ENCODE data around the gene BABAM2.
"Not testable (repeated sequence)": the region's sequence is repeated elsewhere in the genome, so short reads cannot be mapped to it uniquely, and the experiment has no call there.

The BABAM2 gene

DNA sequence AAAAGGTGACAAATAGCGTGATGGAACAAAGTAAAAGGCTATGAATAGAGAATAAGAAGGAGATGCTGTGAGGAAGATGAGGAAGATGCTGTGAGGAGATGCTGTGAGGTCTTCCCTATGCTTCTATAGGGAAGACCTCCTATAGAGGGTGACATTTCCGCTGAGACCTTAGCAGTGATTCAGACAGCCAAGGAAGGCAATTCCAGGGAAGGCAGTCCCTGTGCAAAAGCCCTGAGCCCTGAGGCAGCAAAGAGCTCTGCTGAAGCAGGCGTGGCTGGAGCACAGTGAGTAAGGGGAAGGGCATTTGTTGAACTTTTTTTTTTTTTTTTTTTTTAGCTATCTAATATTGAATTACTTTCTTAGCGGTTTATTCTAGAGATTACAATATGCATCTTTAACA lies 359.5 kb downstream of the BABAM2 start:
- DNase-seq (ENCODE audit: low spot score): no peak

GRCh38 chr2:28251337-28251736 lies 360.8 kb downstream of the BABAM2 start:
- no peak for DNase-seq (ENCODE audit: low spot score)

GRCh38 chr2:28252311-28252710 lies 361.8 kb downstream of the BABAM2 start:
- no peak for DNase-seq (ENCODE audit: low spot score)

GRCh38 chr2:28253543-28253942 lies 363.0 kb downstream of the BABAM2 start:
- DNase-seq (ENCODE audit: low spot score): no peak

DNA sequence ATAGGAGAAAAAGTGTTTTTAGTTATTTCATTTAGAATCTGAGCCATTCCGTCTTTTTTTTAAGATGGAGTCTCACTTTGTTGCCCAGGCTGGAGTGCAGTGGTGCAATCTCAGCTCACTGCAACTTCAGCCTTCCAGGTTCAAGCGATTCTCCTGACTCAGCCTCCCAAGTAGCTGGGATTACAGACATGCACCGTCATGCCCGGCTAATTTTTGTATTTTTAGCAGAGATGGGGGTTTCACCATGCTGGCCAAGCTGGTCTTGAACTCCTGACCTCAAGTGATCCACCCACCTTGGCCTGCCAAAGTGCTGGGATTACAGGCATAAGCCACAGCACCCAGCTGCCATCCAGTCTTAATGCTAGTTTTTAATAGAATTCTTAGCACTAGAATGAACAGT lies 364.7 kb downstream of the BABAM2 start:
- DNase-seq (ENCODE audit: low spot score): not testable (repeated sequence)

- DNase-seq (ENCODE audit: low spot score): no peak
Measured at GRCh38 chr2:28257182-28257581, 366.7 kb downstream of the BABAM2 start.

DNA sequence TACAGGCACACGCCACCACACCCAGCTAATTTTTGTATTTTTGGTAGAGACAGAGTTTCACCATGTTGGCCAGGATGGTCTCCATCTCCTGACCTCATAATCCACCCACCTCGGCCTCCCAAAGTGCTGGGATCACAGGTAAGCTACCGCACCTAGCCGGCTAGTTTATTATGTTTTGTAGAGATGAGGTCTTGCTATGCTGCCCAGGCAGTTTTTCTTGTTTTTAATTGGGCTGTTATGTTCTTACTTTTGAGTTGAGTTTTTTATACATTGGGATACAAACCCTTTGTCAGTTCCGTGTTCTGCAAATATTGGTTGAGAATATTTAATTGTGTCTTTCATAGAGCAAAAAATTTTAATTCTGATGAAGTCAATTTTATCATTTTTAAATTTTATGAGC lies 368.7 kb downstream of the BABAM2 start:
- DNase-seq (ENCODE audit: low spot score): not testable (repeated sequence)

DNA sequence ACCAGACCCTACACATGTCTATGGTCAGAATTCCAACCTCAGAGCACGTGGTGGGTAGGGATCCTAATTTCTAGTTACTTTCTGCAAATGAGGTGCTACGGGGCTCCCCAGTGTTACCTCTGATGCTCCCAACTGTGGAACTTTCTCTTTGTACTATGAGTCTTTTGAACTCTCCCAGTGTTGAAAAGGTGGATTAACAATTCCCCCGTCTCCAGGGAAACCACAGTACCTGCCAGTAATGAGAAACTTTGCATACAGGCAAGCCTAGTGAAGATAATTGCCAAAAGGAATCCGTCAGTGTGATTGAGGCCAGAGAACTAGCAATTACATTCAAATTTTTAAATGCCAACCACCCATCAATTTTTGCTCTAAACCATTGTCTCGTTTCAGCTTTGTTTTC lies 373.2 kb downstream of the BABAM2 start:
- no peak for DNase-seq (ENCODE audit: low spot score)

DNA sequence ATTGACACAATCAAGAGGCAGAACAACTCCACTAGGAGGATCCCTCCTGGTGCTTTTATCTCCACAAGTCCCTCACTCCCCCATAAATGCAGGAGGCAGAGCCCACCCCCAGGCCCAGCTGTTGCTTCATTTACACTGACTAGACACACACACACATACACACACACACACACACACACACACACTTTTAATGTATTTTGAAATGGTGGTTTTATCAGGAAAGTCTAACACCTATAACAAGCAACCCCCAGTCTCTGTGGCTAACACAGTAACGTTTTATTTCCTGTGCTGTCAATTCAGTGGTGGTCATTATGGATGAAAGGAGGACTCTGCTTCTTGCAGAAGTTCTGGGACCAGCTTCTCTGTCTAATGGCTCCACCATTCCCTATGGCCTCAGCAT lies 376.8 kb downstream of the BABAM2 start:
- DNase-seq (ENCODE audit: low spot score): no peak

DNA sequence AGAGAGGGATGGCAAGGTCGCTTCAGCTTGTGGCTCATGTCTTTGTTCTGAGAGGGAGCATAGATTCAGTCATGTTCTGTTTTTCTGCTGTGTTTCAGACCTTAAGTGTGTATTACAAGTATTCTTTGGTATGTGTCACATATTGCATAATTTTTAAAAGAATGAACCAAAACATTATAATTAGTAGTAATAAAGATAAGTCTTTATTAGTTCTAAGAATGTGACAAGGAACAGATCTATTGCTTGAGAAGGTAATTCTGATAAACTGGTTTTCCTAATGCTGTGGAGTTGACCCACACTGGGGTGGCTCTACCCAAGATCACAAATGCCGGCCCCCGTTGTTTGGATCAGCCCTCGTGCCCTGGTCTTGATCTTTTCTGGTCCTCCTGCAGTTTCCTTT lies 377.9 kb downstream of the BABAM2 start:
- DNase-seq (ENCODE audit: low spot score): no peak

GRCh38 chr2:28269019-28269784 lies 378.7 kb downstream of the BABAM2 start:
- no peak for DNase-seq (ENCODE audit: low spot score)

- DNase-seq (ENCODE audit: low spot score): no peak
Measured at GRCh38 chr2:28270456-28271152, 380.1 kb downstream of the BABAM2 start.

- no peak for DNase-seq (ENCODE audit: low spot score)
Measured at GRCh38 chr2:28271231-28271918, 380.8 kb downstream of the BABAM2 start.

- DNase-seq (ENCODE audit: low spot score): no peak
Measured at GRCh38 chr2:28271919-28272250, 381.4 kb downstream of the BABAM2 start.

- DNase-seq (ENCODE audit: low spot score): no peak
Measured at GRCh38 chr2:28273751-28274150, 383.2 kb downstream of the BABAM2 start.

DNA sequence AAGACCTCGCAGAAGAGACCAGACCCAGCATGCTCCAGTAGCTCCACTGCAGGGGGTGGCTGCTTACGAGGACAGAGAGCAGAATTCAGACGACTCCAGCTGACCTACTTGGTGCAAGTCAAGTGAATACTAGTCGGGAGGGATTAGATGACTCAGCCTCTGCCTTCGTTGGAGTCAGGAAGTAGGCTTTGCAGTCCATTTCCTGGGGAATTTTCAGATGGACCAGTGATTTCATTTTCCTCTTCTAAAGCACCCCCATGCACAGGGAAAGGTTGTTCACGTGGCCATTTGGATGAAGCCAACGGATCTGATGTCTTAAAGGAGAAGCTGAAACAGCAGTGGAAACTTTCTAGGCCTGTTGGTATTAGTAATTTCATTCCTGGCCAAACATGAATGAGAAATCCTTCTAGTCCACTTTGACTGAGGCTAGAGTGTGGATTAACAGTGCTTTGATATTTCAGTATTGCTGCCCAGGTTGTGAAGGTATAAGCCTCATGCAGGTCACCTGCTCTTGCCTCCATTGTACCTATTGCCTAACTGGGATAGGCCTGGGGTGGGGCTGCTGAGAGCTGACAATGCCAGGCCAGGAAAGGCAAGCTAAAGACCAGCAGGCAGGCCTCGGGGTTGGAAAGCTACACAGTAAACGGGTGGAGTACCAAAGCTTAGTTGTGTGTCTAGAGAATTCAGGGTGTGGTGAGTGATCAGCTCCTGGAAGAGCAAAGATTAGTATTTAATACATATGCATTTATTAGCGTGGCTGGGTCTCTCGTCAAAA lies 384.6 kb downstream of the BABAM2 start:
- DNase-seq (ENCODE audit: low spot score): peak; percentile 96

- DNase-seq (ENCODE audit: low spot score): peak; percentile 100
Measured at GRCh38 chr2:28276076-28276618, 385.6 kb downstream of the BABAM2 start.

DNA sequence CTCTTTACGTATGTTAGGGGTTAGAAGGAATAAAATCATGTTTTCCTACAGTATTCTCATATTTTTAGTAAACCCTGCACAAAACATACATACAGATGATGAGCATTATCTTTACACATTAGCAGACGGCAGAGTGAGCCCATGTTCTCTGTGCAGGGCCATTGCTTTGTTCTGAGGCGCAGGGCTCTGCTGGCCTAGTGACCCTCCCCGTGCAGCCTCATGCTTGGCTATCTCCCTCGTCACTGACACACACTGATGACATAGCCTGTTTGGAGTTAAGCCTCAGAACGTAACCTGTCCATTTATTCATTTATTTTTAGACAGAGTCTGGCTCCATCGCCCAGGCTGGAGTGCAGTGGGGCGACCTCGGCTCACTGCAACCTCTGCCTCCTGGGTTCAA lies 386.3 kb downstream of the BABAM2 start:
- no peak for DNase-seq (ENCODE audit: low spot score)

DNA sequence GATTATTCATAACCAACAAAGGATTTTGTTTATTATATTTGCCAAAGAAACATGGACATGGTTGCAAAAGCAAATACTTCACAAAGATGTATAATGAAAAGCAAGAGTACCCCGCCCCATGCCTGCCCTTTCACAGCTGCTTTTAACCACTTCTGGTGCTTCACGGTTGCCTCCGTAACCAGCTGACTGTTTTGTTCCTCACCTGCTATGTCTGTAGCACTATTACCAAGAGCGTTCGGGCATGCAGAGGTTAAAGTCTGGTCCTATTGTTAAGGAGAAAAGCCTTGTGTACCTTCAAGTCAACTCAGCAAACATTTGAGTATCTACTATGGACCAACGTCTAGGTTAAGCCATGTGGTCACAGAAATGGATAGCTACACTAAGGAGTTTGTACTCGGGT lies 386.9 kb downstream of the BABAM2 start:
- DNase-seq (ENCODE audit: low spot score): no peak

DNA sequence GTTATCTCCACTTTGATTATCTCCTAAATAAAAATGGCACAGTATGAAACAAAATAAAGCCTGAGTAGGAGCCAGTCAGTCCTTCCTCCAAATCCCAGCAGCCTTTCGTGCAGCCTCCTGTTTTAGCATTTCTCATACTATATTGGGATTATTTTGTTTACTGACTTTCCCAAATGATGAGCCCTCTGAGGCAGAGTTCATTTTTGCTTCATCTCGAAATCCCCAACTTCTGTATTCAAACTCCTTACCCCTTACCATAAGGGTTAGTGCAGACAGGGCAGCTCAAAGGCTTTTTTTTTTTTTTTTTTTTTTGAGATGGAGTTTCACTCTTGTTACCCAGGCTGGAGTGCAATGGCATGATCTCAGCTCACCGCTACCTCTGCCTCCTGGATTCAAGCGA lies 388.8 kb downstream of the BABAM2 start:
- no peak for DNase-seq (ENCODE audit: low spot score)

- no peak for DNase-seq (ENCODE audit: low spot score)
Measured at GRCh38 chr2:28280619-28281018, 390.1 kb downstream of the BABAM2 start.

- no peak for DNase-seq (ENCODE audit: low spot score)
Measured at GRCh38 chr2:28281739-28282138, 391.2 kb downstream of the BABAM2 start.
